ENCODE measurements around the gene IAH1. TPM values are rescaled to one million over a fixed set of nuclear protein-coding genes. Genes with fewer than 3 reads are reported as not detected.

IAH1 gene
- total and polyA plus RNA-seq, 2 donors (not counting 3 experiments of a cell fraction or from before 2014, with no cell fraction given) = 43.4 to 44.0 TPM

DNA sequence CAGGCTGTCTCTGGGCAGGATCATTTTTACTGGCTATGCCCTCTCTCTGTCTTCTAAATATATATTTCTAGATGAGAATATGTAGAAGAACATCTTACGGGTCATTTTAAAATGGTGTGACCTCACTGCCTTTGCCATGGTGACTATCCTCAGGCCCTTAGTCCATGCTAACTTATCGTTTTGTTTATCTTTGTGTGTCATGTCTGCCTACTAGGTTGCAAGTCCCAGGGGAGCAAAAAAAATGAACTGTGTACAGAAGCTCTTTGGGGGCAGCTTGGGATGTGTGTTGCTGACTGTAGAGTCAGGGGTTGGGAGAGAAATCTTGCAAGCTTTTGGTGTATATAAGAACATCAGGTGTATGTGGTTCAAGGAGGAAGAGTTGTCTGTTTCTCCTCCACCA, 39.9 kb upstream of the IAH1 start:
- no peak for DNase-seq (ENCODE audit: low read depth, low spot score)
- TF ChIP-seq JUN (IDR thresholded peaks at IDR 0.05; ENCODE audit: borderline replicate concordance, insufficient read depth, insufficient read length, low read depth) = no peak
- TF ChIP-seq MYC (IDR thresholded peaks at IDR 0.05; ENCODE audit: low read depth, low read length) = no peak
- TF ChIP-seq EZH2 (IDR thresholded peaks at IDR 0.05; ENCODE audit: borderline replicate concordance, low read depth, low read length, severe bottlenecking) = no peak
- H3K79me2 ChIP-seq (ENCODE audit: control insufficient read depth, insufficient read depth, low read length) = no peaks in the 10 kb centered on the region
- ChIA-PET POLR2A (no interaction called here), CTCF (interaction anchor here (0.8 kb wide), 1 partner anchor 291 kb away, joined by 3 read pairs; no protein-coding TSS in a partner anchor)
- no peaks in the 10 kb centered on the region for H4K20me1 ChIP-seq (replicated peaks; ENCODE audit: control insufficient read depth, extremely low read depth, insufficient read depth, low read length)
- intact Hi-C loops (cut with micrococcal nuclease) = no loop called here
- no peaks in the 10 kb centered on the region for H3K9me3 ChIP-seq (replicated peaks; ENCODE audit: control insufficient read depth, insufficient read depth, low read length)
- no TSS peak for BruUV-seq (replicated peaks)
- no peak for FAIRE-seq
- no peak overlapping the region for H3K9ac ChIP-seq (replicated peaks; ENCODE audit: extremely low read depth, insufficient read depth, low read length)
- dilution Hi-C loops (cut with MboI; ENCODE audit: extremely low pct_ligation_motif_present, low sequenced_read_pairs) = no loop called here
- H2AFZ ChIP-seq (ENCODE audit: low read depth, low read length) = no peak overlapping the region
- H3K27ac ChIP-seq (ENCODE audit: insufficient read depth, low read depth, low read length) = no peak overlapping the region
- H3K9me1 ChIP-seq (replicated peaks; ENCODE audit: control insufficient read depth, extremely low read depth, insufficient read depth, low read length) = no peaks in the 10 kb centered on the region
- peaks cover 2 to 4% of the 10 kb centered on the region in 2 experiments for H3K36me3 ChIP-seq (ENCODE audit: control insufficient read depth in 2 of 2, extremely low read depth in 1 of 2, insufficient read depth in 2 of 2, low read length in 2 of 2)
- peaks cover 7% of the 10 kb centered on the region for H3K4me1 ChIP-seq (ENCODE audit: control insufficient read depth, extremely low read depth, insufficient read depth, low read length)
- no peak overlapping the region for H3K4me2 ChIP-seq (ENCODE audit: insufficient read depth, low read length)
- no peak overlapping the region for H3K4me3 ChIP-seq (replicated peaks in 1 of 3; ENCODE audit: insufficient read depth in 1 of 3, low read depth in 1 of 3, low read length in 3 of 3)
- no peaks in the 10 kb centered on the region for H3K27me3 ChIP-seq (ENCODE audit: control insufficient read depth in 2 of 2, insufficient read depth in 2 of 2, low read length in 2 of 2)

DNA sequence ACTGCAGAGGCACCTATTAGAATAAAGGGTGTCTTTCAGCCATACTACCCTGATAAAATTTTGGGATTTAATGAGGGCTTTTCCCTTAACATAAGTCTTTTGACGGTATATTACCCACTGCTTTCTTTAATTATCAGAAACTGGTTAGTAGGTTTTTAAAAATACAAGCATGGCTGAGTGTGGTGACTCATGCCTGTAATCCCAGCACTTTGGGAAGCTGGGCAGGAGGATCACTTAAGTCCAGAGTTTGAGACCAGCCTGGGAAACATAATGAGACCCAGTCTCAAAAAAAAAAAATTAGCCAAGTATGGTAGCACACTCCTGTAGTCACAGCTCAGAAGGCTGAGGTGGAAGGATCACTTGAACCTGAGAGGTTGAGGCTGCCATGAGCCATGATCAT, 34.8 kb upstream of the IAH1 start:
- no peaks in the 10 kb centered on the region for H3K9me3 ChIP-seq (replicated peaks; ENCODE audit: control insufficient read depth, insufficient read depth, low read length)
- no peaks in the 10 kb centered on the region for H4K20me1 ChIP-seq (replicated peaks; ENCODE audit: control insufficient read depth, extremely low read depth, insufficient read depth, low read length)
- TF ChIP-seq MYC (IDR thresholded peaks at IDR 0.05; ENCODE audit: low read depth, low read length) = no peak
- no peak for TF ChIP-seq POLR2A (IDR thresholded peaks at IDR 0.05; ENCODE audit: low read depth, low read length)
- dilution Hi-C loops (cut with MboI; ENCODE audit: extremely low pct_ligation_motif_present, low sequenced_read_pairs) (no loop called here), intact Hi-C loops (cut with micrococcal nuclease) (no loop called here)
- CTCF ChIA-PET = no interaction called here
- no peaks in the 10 kb centered on the region for H3K79me2 ChIP-seq (ENCODE audit: control insufficient read depth, insufficient read depth, low read length)
- FAIRE-seq = peak; percentile 68
- POLR2A ChIA-PET = no interaction called here
- no peak overlapping the region for H3K9ac ChIP-seq (replicated peaks; ENCODE audit: extremely low read depth, insufficient read depth, low read length)
- no peaks in the 10 kb centered on the region for H3K27me3 ChIP-seq (ENCODE audit: control insufficient read depth in 2 of 2, insufficient read depth in 2 of 2, low read length in 2 of 2)
- BruUV-seq (replicated peaks) = no TSS peak
- H3K9me1 ChIP-seq (replicated peaks; ENCODE audit: control insufficient read depth, extremely low read depth, insufficient read depth, low read length) = no peaks in the 10 kb centered on the region
- H2AFZ ChIP-seq (ENCODE audit: low read depth, low read length) = no peak overlapping the region
- no peak for DNase-seq (ENCODE audit: low read depth, low spot score)
- no peaks in the 10 kb centered on the region for H3K4me1 ChIP-seq (ENCODE audit: control insufficient read depth, extremely low read depth, insufficient read depth, low read length)
- H3K36me3 ChIP-seq (ENCODE audit: control insufficient read depth in 2 of 2, extremely low read depth in 1 of 2, insufficient read depth in 2 of 2, low read length in 2 of 2) = peaks cover 11 to 17% of the 10 kb centered on the region in 2 experiments
- no peak overlapping the region for H3K4me3 ChIP-seq (replicated peaks in 1 of 3; ENCODE audit: insufficient read depth in 1 of 3, low read depth in 1 of 3, low read length in 3 of 3)
- H3K4me2 ChIP-seq (ENCODE audit: insufficient read depth, low read length) = no peak overlapping the region
- no peak overlapping the region for H3K27ac ChIP-seq (ENCODE audit: insufficient read depth, low read depth, low read length)

Measured in endothelial cell of umbilical vein (primary cell).